ENCODE results near the gene BICC1. TPM values are rescaled to one million over a fixed set of nuclear protein-coding genes. Genes with fewer than 3 reads are reported as not detected.

BICC1 gene
- total and polyA plus RNA-seq, 2 of the 13 experiments (the other 11 are each of a cell fraction or from before 2014, with no cell fraction given): 0.18 to 1.5 TPM

DNA sequence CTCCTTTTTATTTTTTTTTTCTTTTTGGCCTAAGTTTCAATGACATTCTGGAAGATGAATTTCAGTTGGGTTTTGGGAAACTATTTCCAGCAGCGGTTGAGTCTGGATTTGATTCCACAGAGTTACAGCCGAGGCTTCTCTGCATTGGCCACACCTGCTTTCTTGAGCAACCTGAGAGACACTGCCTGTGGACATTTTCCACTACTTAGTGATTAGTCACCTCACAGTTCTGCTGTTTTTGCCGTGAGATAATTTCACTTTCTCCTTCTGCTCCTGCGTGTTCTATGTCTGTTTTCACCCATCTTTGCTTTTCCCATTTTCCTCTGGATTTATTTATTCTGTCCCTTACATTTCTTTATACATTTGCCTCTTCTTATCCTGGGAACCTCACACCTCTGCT, 243.0 kb downstream of the BICC1 start (continued):
- no peak for TF ChIP-seq ZHX1 (CRISPR knock-in tag; IDR thresholded peaks at IDR 0.05; ENCODE audit: low read depth)
- TF ChIP-seq ZNF564 (CRISPR knock-in tag; IDR thresholded peaks at IDR 0.05): no peak
- no peak for TF ChIP-seq CBFB (CRISPR knock-in tag; IDR thresholded peaks at IDR 0.05)
- TF ChIP-seq MTF1 (CRISPR knock-in tag; IDR thresholded peaks at IDR 0.05): no peak
- TF ChIP-seq IRX3 (CRISPR knock-in tag; IDR thresholded peaks at IDR 0.05; ENCODE audit: borderline replicate concordance, low read depth): no peak
- TF ChIP-seq ZNF550 (CRISPR knock-in tag; IDR thresholded peaks at IDR 0.05; ENCODE audit: borderline replicate concordance): no peak

- Histone ChIP-seq H3K79me2 (ENCODE audit: insufficient read depth, low read length) (no peaks in the 10 kb centered on the region), H3K27ac (ENCODE audit: extremely low read length, insufficient read depth, low read length) (no peak overlapping the region), H3K27me3 (ENCODE audit: control insufficient read depth in 1 of 2, insufficient read depth in 2 of 2, low read length in 2 of 2) (no peaks in the 10 kb centered on the region), H3K9me3 (ENCODE audit: low read length) (no peaks in the 10 kb centered on the region), H3K36me3 (replicated peaks in 1 of 2; ENCODE audit: control insufficient read depth in 1 of 2, insufficient read depth in 2 of 2, low read length in 2 of 2) (no peaks in the 10 kb centered on the region), H3K4me2 (ENCODE audit: low read depth, low read length) (peak overlapping the region; percentile 25), H3K9ac (ENCODE audit: insufficient read depth, low read depth, low read length) (no peak overlapping the region), H2AFZ (ENCODE audit: low read length) (no peak overlapping the region), H3K4me1 (ENCODE audit: insufficient read depth, low read length) (peaks cover 30% of the 10 kb centered on the region), H3K4me3 (replicated peaks in 1 of 3; ENCODE audit: insufficient read depth in 1 of 3, low read depth in 2 of 3, low read length in 3 of 3) (no peak overlapping the region), H4K20me1 (ENCODE audit: insufficient read depth, low read length) (no peaks in the 10 kb centered on the region)
- POLR2A ChIA-PET: no interaction called here
- FAIRE-seq (peak; percentile 4), ATAC-seq (no peak), DNase-seq (ENCODE audit: low spot score) (no peak)
- in situ Hi-C loops (cut with HindIII; ENCODE audit: extremely low pct_ligation_motif_present, low pct_unique_long_range_greater_than_20kb): no loop called here
- intact Hi-C loops (cut with micrococcal nuclease; ENCODE audit: unreplicated experiment): loop anchor here (10.0 kb wide), 1 partner anchor 221 kb away; no protein-coding TSS in a partner anchor
- CTCF ChIA-PET (ENCODE audit: low intra/inter-chr PET ratio, low total read pairs): no interaction called here
- WGBS (ENCODE audit: low lambda C conversion rate): 39% methylated on average over 6 of the region's 6 CpGs
- no TSS peak for BruUV-seq (replicated peaks)
- TF ChIP-seq MBNL3 (CRISPR knock-in tag; conservative IDR thresholded peaks at IDR 0.05) (no peak), ZC3H4 (CRISPR knock-in tag; IDR thresholded peaks at IDR 0.05; ENCODE audit: borderline replicate concordance) (no peak), DNMT1 (CRISPR knock-in tag; IDR thresholded peaks at IDR 0.05) (no peak), PRDM4 (CRISPR knock-in tag; IDR thresholded peaks at IDR 0.05; ENCODE audit: borderline replicate concordance) (no peak), DZIP1 (CRISPR knock-in tag; IDR thresholded peaks at IDR 0.05) (no peak)
- TF ChIP-seq, protein P1, sequence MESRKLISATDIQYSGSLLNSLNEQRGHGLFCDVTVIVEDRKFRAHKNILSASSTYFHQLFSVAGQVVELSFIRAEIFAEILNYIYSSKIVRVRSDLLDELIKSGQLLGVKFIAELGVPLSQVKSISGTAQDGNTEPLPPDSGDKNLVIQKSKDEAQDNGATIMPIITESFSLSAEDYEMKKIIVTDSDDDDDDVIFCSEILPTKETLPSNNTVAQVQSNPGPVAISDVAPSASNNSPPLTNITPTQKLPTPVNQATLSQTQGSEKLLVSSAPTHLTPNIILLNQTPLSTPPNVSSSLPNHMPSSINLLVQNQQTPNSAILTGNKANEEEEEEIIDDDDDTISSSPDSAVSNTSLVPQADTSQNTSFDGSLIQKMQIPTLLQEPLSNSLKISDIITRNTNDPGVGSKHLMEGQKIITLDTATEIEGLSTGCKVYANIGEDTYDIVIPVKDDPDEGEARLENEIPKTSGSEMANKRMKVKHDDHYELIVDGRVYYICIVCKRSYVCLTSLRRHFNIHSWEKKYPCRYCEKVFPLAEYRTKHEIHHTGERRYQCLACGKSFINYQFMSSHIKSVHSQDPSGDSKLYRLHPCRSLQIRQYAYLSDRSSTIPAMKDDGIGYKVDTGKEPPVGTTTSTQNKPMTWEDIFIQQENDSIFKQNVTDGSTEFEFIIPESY (CRISPR knock-in tag; IDR thresholded peaks at IDR 0.05): no peak
Measured at GRCh38 chr10:58756130-58756719, 243.6 kb downstream of the BICC1 start.
